ENCODE results near the gene ROR1. TPM values are rescaled to one million over a fixed set of nuclear protein-coding genes. Genes with fewer than 3 reads are reported as not detected.

ROR1 gene
- total and polyA plus RNA-seq, 2 donors (not counting 1 experiment from before 2014, with no cell fraction given), result 14.5 to 16.5 TPM

DNA sequence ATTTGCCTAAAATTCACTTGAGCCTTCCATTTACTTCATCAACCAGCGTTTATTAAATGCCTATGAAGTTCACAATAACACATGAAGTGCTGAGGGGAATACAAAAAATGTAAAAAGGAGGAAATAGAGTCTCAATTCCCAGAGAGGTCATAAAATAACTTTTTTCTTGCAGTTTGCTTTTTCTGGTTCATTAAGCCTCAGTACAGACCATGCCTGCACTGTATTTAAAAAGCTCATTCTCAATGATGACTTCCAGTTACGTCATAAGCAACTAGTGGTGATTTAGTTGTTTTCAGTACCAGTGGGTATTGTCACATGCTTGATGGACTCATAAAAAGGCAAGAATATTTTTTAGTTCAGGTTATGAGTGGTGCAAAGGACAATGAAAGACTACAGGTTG is 269.5 kb downstream of the ROR1 start:
- Histone ChIP-seq H3K9ac (ENCODE audit: insufficient read depth, low read length) (no peak overlapping the region), H3K4me1 (ENCODE audit: control insufficient read depth, extremely low read depth, insufficient read depth, low read length) (peaks cover 19% of the 10 kb centered on the region), H3K36me3 (ENCODE audit: control insufficient read depth, insufficient read depth, low read length) (no peaks in the 10 kb centered on the region), H4K20me1 (ENCODE audit: control insufficient read depth, extremely low read depth, insufficient read depth, low read length) (no peaks in the 10 kb centered on the region), H3K27me3 (ENCODE audit: control insufficient read depth, insufficient read depth, low read length) (no peaks in the 10 kb centered on the region), H3K27ac (ENCODE audit: insufficient read depth, low read length) (no peak overlapping the region), H3K79me2 (ENCODE audit: control insufficient read depth, insufficient read depth, low read length) (no peaks in the 10 kb centered on the region), H2AFZ (ENCODE audit: low read length) (no peak overlapping the region), H3K4me2 (ENCODE audit: extremely low read depth, insufficient read depth, low read length) (no peak overlapping the region), H3K9me3 (ENCODE audit: control insufficient read depth, insufficient read depth, low read depth, low read length) (no peaks in the 10 kb centered on the region), H3K4me3 (replicated peaks in 1 of 4; ENCODE audit: control extremely low read depth in 1 of 4, insufficient read depth in 1 of 4, low read depth in 3 of 4, low read length in 4 of 4) (no peak overlapping the region)
- TF ChIP-seq CTCF (conservative IDR thresholded peaks at IDR 0.05 in 1 of 2, IDR thresholded peaks at IDR 0.05 in 1 of 2; ENCODE audit: low read depth in 1 of 2, low read length in 2 of 2) (no peak), EZH2 (IDR thresholded peaks at IDR 0.05; ENCODE audit: low read length, missing control alignments) (no peak)
- peak; percentile 41 to 69 for DNase-seq (ENCODE audit: low read depth in 2 of 2)

DNA sequence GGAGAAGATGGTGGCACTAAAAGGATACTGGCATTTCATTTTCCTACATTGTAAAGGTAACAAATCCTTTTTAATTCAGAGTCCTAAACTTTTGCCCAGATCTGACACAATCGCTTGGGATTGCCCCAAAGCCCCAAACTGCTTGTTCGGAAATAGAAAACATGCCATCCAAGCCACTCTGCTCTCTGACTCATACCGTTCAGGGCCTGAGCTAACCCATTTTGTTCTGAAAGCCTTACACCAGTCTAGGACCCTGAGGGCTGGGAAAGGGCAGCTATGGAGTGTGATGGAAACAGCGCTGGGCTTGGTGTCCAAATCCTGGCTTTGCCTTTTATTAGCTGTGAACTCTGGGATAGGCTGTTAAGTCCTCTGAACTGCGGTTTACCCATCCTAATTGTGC is 270.2 kb downstream of the ROR1 start:
- Histone ChIP-seq H3K36me3 (ENCODE audit: control insufficient read depth, insufficient read depth, low read length) (no peaks in the 10 kb centered on the region), H3K9ac (ENCODE audit: insufficient read depth, low read length) (no peak overlapping the region), H3K27ac (ENCODE audit: insufficient read depth, low read length) (no peak overlapping the region), H4K20me1 (ENCODE audit: control insufficient read depth, extremely low read depth, insufficient read depth, low read length) (no peaks in the 10 kb centered on the region), H3K4me1 (ENCODE audit: control insufficient read depth, extremely low read depth, insufficient read depth, low read length) (peaks cover 13% of the 10 kb centered on the region), H3K4me2 (ENCODE audit: extremely low read depth, insufficient read depth, low read length) (no peak overlapping the region), H3K4me3 (replicated peaks in 1 of 4; ENCODE audit: control extremely low read depth in 1 of 4, insufficient read depth in 1 of 4, low read depth in 3 of 4, low read length in 4 of 4) (no peak overlapping the region), H2AFZ (ENCODE audit: low read length) (no peak overlapping the region), H3K79me2 (ENCODE audit: control insufficient read depth, insufficient read depth, low read length) (no peaks in the 10 kb centered on the region), H3K9me3 (ENCODE audit: control insufficient read depth, insufficient read depth, low read depth, low read length) (no peaks in the 10 kb centered on the region), H3K27me3 (ENCODE audit: control insufficient read depth, insufficient read depth, low read length) (no peaks in the 10 kb centered on the region)
- DNase-seq (ENCODE audit: low read depth in 2 of 2), result peak; percentile 85 to 91
- TF ChIP-seq CTCF (conservative IDR thresholded peaks at IDR 0.05 in 1 of 2, IDR thresholded peaks at IDR 0.05 in 1 of 2; ENCODE audit: low read depth in 1 of 2, low read length in 2 of 2) (no peak), EZH2 (IDR thresholded peaks at IDR 0.05; ENCODE audit: low read length, missing control alignments) (no peak)

DNA sequence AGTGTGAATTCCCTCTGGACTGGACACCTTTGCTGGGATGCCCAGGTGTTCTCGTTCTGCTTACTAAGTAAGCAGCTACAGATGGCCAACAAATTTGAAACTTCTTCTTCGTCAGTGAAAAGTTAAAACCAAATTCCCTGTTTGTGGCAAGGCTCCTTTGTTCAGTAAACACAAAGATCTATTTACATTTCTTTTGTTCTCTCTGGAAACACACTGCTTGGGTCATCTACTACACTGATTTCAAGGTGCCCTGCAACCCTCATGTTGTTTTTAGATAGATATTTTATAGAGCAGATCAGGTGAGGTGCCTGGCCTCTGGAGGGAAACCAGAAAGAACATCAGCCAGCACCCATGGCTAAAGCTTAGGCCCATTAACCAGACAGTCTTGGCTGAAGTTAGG is 272.4 kb downstream of the ROR1 start:
- Histone ChIP-seq H4K20me1 (ENCODE audit: control insufficient read depth, extremely low read depth, insufficient read depth, low read length) (no peaks in the 10 kb centered on the region), H3K9me3 (ENCODE audit: control insufficient read depth, insufficient read depth, low read depth, low read length) (no peaks in the 10 kb centered on the region)
- no peak for DNase-seq (ENCODE audit: low read depth in 2 of 2)

More for the DNA sequence above, 272.4 kb downstream of the ROR1 start:
- Histone ChIP-seq H3K36me3 (ENCODE audit: control insufficient read depth, insufficient read depth, low read length) (no peaks in the 10 kb centered on the region), H3K9ac (ENCODE audit: insufficient read depth, low read length) (no peak overlapping the region), H3K27ac (ENCODE audit: insufficient read depth, low read length) (no peak overlapping the region), H3K4me2 (ENCODE audit: extremely low read depth, insufficient read depth, low read length) (no peak overlapping the region), H3K27me3 (ENCODE audit: control insufficient read depth, insufficient read depth, low read length) (no peaks in the 10 kb centered on the region), H3K79me2 (ENCODE audit: control insufficient read depth, insufficient read depth, low read length) (no peaks in the 10 kb centered on the region), H3K4me3 (replicated peaks in 1 of 4; ENCODE audit: control extremely low read depth in 1 of 4, insufficient read depth in 1 of 4, low read depth in 3 of 4, low read length in 4 of 4) (no peak overlapping the region), H3K4me1 (ENCODE audit: control insufficient read depth, extremely low read depth, insufficient read depth, low read length) (peaks cover 4% of the 10 kb centered on the region), H2AFZ (ENCODE audit: low read length) (no peak overlapping the region)
- TF ChIP-seq CTCF (conservative IDR thresholded peaks at IDR 0.05 in 1 of 2, IDR thresholded peaks at IDR 0.05 in 1 of 2; ENCODE audit: low read depth in 1 of 2, low read length in 2 of 2), result no peak
